Esophagus squamous epithelium (tissue), 5 donors: Measurements from ENCODE around the gene FOSL2. TPM values are rescaled to one million over a fixed set of nuclear protein-coding genes. Genes with fewer than 3 reads are reported as not detected.
A peak's percentile ranks its signal among the peaks of the same experiment; 100 is the strongest.

ENCODE experiments used
- DNase-seq: peaks from one replicate; lab custom pipeline; 2025; lab: John Stamatoyannopoulos, UW
- H3K27ac ChIP-seq, 4 donors: fragments of 200-600 bp; sonication (generic); one replicate each; pipeline ENCODE4 v1.5.1; 2016 to 2019; ENCODE audit warnings: mild to moderate bottlenecking in 1 of 4
- H3K27me3 ChIP-seq, 4 donors: fragments of 200-600 bp; sonication (generic); 1 replicate in 3 of 4; 2 replicates in 1 of 4; pipeline versions ENCODE4 v1.5.1 to v1.6.0; 2017 to 2021; ENCODE audit warnings: antibody characterized with exemption in 1 of 4
- H3K36me3 ChIP-seq, 3 donors: fragments of 200-600 bp; sonication (generic); one replicate each; pipeline ENCODE4 v1.5.1; 2016 to 2019
- H3K4me1 ChIP-seq, 3 donors: fragments of 200-600 bp; sonication (generic); one replicate each; pipeline ENCODE4 v1.5.1; 2017 to 2019
- H3K4me3 ChIP-seq, 4 donors: fragments of 200-600 bp; sonication (generic); 1 replicate in 3 of 4; 2 replicates in 1 of 4; pipeline ENCODE4 v1.5.1; 2016 to 2019; ENCODE audit warnings: mild to moderate bottlenecking in 2 of 4, moderate library complexity in 1 of 4
- H3K9me3 ChIP-seq, 3 donors: fragments of 200-600 bp; sonication (generic); one replicate each; pipeline ENCODE4 v1.5.1; 2016 to 2019
- CTCF ChIP-seq, 6 experiments: fragments of 450-650 bp in 4 of 6; fragments of 200-600 bp in 2 of 6; sonication (generic) in 2 of 6; IDR thresholded peaks; one replicate each; pipeline ENCODE4 v1.5.1; 2016 to 2019; ENCODE audit warnings: antibody characterized with exemption in 6 of 6, mild to moderate bottlenecking in 4 of 6, moderate library complexity in 4 of 6
- POLR2A ChIP-seq, 4 donors: fragments of 450-650 bp; IDR thresholded peaks; one replicate each; pipeline ENCODE4 v1.6.1; 2017; ENCODE audit warnings: antibody characterized with exemption in 4 of 4, mild to moderate bottlenecking in 4 of 4, moderate library complexity in 3 of 4
- WGBS, 2 donors: methylation state at CpG; one replicate each; pipeline ENCODE4 v1.1.5; 2018; 5-methylcytosine and 5-hydroxymethylcytosine counted together
- intact Hi-C: fragments of 100-400 bp; cut with DNase I; formaldehyde crosslinking; loops from one replicate; pipeline ENCODE4 v1.15.0; 2022
- total RNA-seq, 4 donors: library from RNA; depleted of rRNA; stranded (reverse); fragments of >200 nt; gene quantifications; one replicate each; pipeline ENCODE4 v1.1.0, GENCODE V29; 2016
- donor health status: DM: yes; HTN: yes; CAD: no.

Gene FOSL2
- total RNA-seq, 4 donors from 2014 or later = 100 to 234 (median 144) TPM

GRCh38 chr2:28382755-28383154 is 9.9 kb upstream of the FOSL2 start:
- Histone ChIP-seq H3K36me3 (no peaks in the 10 kb centered on the region), H3K27me3 (no peaks in the 10 kb centered on the region), H3K9me3 (no peaks in the 10 kb centered on the region), H3K4me1 (peaks cover 15 to 92% (median 19%) of the 10 kb centered on the region in 3 donors), H3K4me3 (no peak overlapping the region), H3K27ac (peak overlapping the region; percentile 10 to 93 (median 43))
- no peak for DNase-seq
- intact Hi-C loops = no loop called here
- no peak for TF ChIP-seq POLR2A (IDR thresholded peaks at IDR 0.05)
- no peak for TF ChIP-seq CTCF (IDR thresholded peaks at IDR 0.05)
- WGBS, 2 donors = 71 to 73% methylated on average over 2 to 7 of the region's 7 CpGs

- H3K9me3 ChIP-seq = no peaks in the 10 kb centered on the region
- WGBS, 2 donors = 69% methylated on average over 5 to 6 of the region's 6 CpGs
- intact Hi-C loops = no loop called here
- H3K36me3 ChIP-seq = no peaks in the 10 kb centered on the region
- no peaks in the 10 kb centered on the region for H3K27me3 ChIP-seq
- peak overlapping the region in 1 of 4 donors; percentile 40 for H3K27ac ChIP-seq
- no peak for DNase-seq
- no peak for TF ChIP-seq POLR2A (IDR thresholded peaks at IDR 0.05)
- no peak for TF ChIP-seq CTCF (IDR thresholded peaks at IDR 0.05)
- H3K4me1 ChIP-seq = peaks cover 11 to 70% (median 18%) of the 10 kb centered on the region in 3 donors
- H3K4me3 ChIP-seq = no peak overlapping the region
These were observed 5.3 kb upstream of the FOSL2 start for GRCh38 chr2:28387082-28387960.

GRCh38 chr2:28389399-28390240 is 3.0 kb upstream of the FOSL2 start:
- no peak for DNase-seq
- H3K27me3 ChIP-seq = no peaks in the 10 kb centered on the region
- H3K9me3 ChIP-seq = no peaks in the 10 kb centered on the region
- no peak for TF ChIP-seq POLR2A (IDR thresholded peaks at IDR 0.05)
- TF ChIP-seq CTCF (IDR thresholded peaks at IDR 0.05) = no peak
- peak overlapping the region; percentile 100 for H3K27ac ChIP-seq
- peaks cover 11 to 51% (median 18%) of the 10 kb centered on the region in 3 donors for H3K4me1 ChIP-seq
- intact Hi-C loops = loop anchor here (5.0 to 10.0 kb wide), 3 partner anchors 112 to 675 kb away; no protein-coding TSS in a partner anchor
- 20 to 66% methylated on average over 5 to 11 of the region's 17 CpGs for whole genome bisulfite sequencing, 2 donors
- H3K36me3 ChIP-seq = peaks cover 0 to 4% (median 0%) of the 10 kb centered on the region in 3 donors
- H3K4me3 ChIP-seq = peak overlapping the region; percentile 84 to 98 (median 97)

- TF ChIP-seq POLR2A (IDR thresholded peaks at IDR 0.05) (peak in 3 of 4 donors; percentile 38 to 79 (median 67)), CTCF (IDR thresholded peaks at IDR 0.05) (peak in 5 of 6 experiments; percentile 15 to 63 (median 36))
- intact Hi-C loops = loop anchor here (5.0 to 10.0 kb wide), 3 partner anchors 113 to 675 kb away; no protein-coding TSS in a partner anchor
- peak overlapping the region; percentile 100 for H3K27ac ChIP-seq
These were observed 2.4 kb upstream of the FOSL2 start for GRCh38 chr2:28390241-28390745.

More at GRCh38 chr2:28390241-28390745, 2.4 kb upstream of the FOSL2 start:
- peaks cover 11 to 44% (median 18%) of the 10 kb centered on the region in 3 donors for H3K4me1 ChIP-seq
- H3K27me3 ChIP-seq = no peaks in the 10 kb centered on the region
- peaks cover 0 to 11% (median 0%) of the 10 kb centered on the region in 3 donors for H3K36me3 ChIP-seq
- no peaks in the 10 kb centered on the region for H3K9me3 ChIP-seq
- peak overlapping the region; percentile 84 to 98 (median 97) for H3K4me3 ChIP-seq
- peak; percentile 50 for DNase-seq
- 0 to 1% methylated on average over 9 to 25 of the region's 45 CpGs for WGBS, 2 donors
